Measurements from ENCODE around the gene PLEKHG2.

Gene PLEKHG2

GRCh38 chr19:39463403-39463802 lies 50.9 kb downstream of the PLEKHG2 start:
- DNase-seq = no peak

DNA sequence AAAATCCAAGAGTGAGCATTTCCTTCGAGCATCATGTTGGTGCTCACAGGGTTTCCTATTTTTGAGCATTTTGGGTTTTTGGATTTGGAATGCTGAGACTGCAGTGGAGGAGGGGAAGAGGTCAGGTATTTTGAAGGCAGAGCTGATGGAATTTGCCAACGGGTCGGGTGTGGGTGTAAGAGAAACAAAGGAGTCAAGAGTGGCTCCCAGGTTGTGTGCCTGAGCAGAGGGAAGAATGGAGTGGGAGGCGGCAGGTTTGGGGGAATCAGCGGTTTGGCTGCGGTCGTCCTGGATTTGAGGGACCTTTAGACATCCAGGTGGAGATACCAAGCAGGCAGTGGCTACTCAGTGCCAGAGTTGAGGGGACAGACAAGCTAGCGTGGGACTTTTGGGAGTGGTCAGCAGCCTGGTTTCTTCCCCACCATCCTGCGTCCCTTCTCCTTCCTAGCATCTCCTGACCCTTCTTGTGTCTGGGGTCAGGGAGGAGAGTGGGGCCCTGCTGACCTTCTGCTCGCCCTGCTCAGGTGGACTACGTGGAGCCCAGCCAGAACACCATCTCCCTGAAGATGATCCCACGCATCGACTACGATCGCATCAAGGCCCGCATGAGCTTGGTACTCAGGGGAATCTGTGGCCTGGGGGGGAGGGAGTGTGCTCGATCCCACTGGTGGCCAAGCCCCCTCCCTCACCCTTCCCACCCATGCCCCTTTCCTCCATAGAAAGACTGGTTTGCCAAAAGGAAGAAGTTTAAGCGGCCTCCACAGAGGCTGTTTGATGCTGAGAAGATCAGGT lies 53.7 kb downstream of the PLEKHG2 start:
- no peak for DNase-seq

GRCh38 chr19:39467941-39468340 lies 55.5 kb downstream of the PLEKHG2 start:
- no peak for DNase-seq

- DNase-seq = no peak
Measured at GRCh38 chr19:39469036-39469435, 56.6 kb downstream of the PLEKHG2 start.

- no peak for DNase-seq
Measured at GRCh38 chr19:39469567-39469966, 57.1 kb downstream of the PLEKHG2 start.

GRCh38 chr19:39470724-39471339 lies 58.4 kb downstream of the PLEKHG2 start:
- DNase-seq = no peak

DNA sequence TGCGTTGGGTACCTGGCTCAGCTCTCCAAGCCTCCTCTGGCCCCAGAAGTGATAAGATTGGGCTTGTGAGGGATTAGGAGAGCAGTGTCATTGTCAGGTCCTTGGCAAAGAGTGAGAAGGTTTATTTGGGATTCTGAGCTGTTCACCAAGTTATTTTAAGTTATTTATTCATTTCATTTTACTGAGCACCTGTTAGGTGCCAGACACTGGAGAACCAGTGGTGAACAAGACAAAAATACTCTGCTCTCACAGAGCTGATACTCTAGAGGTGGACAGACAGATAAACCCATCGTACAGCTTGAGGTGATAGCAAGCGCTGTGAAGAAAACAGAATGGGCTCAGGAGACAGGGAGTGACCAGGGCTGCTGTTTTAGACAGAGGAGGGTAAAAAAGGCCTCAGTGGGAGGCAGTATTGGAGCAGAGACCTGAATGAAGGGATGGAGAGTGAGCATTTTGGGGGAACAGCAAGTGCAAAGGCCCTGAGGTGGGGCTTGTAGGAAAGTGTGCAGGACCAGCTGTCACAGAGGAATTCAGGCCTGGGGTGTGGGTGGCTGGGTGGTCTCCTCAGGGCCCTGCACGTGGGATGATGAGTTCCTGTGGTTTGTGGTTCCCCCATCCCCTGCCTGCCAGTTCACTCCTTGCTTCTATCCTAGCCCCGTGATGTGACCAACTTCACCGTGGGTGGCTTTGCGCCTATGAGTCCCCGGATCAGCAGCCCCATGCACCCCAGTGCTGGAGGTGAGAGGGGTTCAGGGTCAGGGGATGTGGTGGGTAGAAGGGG lies 59.5 kb downstream of the PLEKHG2 start:
- DNase-seq = no peak

GRCh38 chr19:39472746-39473442 lies 60.4 kb downstream of the PLEKHG2 start:
- no peak for DNase-seq

- no peak for DNase-seq
Measured at GRCh38 chr19:39473443-39473960, 61.0 kb downstream of the PLEKHG2 start.

GRCh38 chr19:39474139-39474620 lies 61.7 kb downstream of the PLEKHG2 start:
- no peak for DNase-seq

DNA sequence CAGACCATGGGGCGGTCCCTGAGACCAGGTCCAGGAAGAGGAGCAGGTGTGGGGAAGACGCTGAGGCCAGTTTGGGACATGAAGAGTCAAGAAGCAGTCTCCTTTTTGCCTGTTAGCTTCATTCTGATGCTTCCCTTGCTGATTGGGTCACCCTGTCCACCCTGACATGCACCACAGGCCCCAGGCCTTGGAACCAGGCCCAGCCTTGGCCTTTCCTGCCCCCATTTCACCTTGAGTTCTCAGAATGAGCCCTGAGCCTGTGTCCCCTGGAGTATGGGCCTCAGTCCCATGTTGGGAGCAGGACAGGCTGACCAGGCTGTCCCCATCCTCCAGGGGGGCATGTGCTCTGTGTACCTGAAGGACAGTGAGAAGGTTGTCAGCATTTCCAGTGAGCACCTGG lies 63.3 kb downstream of the PLEKHG2 start:
- DNase-seq = no peak

Data from NCI-H1436 treated with DMSO at 0.1 percent for 48 hours (cell line).